ENCODE measurements around the gene DOP1B.
"Not testable (repeated sequence)": the region's sequence is repeated elsewhere in the genome, so short reads cannot be mapped to it uniquely, and the experiment has no call there.

Gene DOP1B, protein sequence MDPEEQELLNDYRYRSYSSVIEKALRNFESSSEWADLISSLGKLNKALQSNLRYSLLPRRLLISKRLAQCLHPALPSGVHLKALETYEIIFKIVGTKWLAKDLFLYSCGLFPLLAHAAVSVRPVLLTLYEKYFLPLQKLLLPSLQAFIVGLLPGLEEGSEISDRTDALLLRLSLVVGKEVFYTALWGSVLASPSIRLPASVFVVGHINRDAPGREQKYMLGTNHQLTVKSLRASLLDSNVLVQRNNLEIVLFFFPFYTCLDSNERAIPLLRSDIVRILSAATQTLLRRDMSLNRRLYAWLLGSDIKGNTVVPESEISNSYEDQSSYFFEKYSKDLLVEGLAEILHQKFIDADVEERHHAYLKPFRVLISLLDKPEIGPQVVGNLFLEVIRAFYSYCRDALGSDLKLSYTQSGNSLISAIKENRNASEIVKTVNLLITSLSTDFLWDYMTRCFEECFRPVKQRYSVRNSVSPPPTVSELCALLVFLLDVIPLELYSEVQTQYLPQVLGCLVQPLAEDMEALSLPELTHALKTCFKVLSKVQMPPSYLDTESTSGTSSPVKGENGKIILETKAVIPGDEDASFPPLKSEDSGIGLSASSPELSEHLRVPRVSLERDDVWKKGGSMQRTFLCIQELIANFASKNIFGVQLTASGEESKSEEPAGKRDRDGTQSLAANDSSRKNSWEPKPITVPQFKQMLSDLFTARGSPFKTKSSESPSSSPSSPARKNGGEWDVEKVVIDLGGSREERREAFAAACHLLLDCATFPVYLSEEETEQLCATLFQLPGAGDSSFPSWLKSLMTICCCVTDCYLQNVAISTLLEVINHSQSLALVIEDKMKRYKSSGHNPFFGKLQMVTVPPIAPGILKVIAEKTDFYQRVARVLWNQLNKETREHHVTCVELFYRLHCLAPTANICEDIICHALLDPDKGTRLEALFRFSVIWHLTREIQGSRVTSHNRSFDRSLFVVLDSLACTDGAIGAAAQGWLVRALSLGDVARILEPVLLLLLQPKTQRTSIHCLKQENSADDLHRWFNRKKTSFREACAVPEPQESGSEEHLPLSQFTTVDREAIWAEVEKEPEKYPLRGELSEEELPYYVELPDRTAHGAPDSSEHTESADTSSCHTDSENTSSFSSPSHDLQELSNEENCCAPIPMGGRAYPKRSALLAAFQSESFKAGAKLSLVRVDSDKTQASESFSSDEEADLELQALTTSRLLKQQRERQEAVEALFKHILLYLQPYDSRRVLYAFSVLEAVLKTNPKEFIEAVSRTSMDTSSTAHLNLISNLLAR (N-terminal part only)

DNA sequence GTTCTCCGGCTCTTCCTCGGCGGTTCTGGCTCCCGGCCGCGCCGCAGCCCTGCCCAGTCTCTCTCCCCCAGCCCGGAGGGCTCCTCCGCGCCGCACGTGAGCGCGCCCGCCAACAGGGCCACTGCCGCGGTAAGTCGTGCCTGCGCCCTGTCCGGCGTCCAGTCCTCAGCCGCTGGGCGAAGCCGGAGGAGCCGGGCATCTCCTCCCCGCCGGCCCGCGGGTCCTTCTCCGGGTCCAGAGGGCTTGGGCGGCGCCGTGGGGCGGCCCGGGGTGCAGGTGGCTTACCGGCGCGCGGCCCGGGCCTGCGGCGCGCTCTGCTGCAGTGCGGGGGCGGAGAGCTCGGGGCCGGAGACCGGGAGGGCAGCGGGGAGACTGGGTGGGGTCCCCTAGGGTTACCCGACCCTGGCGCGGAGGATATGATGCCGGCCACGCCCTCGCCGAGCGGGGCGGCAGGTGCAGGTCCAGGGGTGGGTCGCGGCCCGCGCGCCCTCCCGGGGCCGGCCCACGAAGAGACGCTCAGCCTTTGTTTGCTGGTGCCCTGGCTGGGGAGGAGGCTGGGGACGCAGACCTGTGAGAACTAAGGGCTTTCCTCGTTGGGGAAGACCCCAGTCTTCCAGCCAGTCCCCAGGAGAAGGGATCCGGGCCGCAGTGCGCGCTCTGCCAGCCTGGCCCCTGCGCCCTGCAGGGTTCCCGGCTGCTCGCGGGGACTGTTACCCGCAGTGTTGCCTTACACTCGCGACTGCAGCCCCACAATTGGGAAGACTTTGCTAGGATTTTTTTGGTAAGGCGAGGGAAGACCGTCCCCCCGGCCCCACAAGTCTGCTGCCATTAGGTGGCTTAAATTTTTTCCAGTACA, at the start of gene DOP1B:
Gene DOP1B (plus strand): TSS at position 10 of the 856 bp plus-strand sequence. CDS start 7,910 bp downstream, outside the sequence.
- DNase-seq (ENCODE audit: low spot score): peak; percentile 50

DNA sequence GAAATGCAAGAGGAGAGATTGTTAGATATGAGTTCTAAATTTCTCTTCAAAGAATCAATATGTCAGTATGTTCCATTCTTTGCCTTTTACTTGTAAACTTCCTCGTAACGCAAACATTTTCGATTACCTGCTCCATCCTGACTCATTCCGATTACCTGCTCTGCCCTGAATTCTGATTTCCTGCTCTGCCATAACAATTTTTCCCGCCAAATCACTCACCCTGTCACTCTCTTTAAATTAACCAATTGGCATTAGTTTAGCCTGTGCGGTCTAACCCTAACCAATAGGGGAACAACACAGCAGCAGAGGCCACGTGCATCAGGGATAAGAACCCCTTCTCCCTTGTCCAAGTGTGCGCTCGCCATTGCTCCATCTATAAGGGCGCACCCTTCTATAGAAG, 46.8 kb upstream of the DOP1B start:
- no peak for DNase-seq (ENCODE audit: low spot score)

DNA sequence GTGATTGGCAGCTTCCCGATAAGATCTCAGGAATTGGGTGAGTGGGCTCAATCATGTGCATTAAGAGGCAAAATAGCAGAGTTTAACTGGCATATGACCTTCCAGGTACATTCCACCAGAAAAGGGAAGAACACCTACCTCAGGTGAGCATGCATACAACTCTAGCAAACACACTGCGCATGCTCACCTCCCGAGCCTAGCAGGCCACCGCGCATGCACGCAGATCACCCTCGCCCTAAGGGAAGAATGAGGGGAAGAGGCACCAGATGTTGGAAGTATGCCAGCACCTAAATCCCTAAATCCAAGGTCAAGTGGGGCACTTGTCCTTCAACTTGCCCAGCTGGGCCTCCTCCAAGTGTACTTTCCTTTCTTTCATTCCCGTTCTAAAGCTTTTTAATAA, 45.4 kb upstream of the DOP1B start:
- DNase-seq (ENCODE audit: low spot score): no peak

DNA sequence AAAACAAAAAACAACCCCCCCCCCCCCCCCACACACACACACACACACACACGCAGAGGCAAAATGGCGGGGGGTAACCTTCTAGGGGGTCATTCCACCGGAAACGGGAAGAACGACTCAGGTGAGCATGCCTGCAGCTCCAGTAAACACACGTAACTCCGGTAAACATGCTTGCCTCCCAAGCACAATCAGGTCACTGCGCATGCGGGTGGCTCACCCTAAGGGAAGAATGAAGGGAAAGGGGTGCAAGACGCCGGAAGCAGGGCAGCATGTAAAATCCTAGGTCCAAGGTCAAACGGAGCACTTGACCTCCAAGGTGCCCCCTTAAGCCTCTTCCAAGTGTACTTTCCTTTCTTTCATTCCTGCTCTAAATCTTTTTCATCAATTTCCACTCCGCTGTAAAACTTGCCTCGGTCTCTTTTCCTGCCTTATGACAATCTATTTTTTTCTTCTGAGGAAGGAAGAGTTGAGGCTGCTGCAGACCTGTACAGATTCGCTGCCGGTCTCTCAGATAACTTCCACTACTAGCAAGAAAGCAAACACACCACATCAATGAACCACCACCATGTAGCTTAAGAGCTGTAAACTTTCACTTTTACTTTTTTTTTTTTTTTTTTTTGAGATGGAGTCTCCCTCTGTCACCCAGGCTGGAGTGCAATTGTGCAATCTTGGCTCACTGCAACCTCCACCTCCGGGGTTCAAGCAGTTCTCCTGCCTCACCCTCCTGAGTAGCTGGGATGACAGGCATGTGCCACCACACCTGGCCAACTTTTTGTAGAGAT, 42.8 kb upstream of the DOP1B start:
- DNase-seq (ENCODE audit: low spot score): peak; percentile 82

DNA sequence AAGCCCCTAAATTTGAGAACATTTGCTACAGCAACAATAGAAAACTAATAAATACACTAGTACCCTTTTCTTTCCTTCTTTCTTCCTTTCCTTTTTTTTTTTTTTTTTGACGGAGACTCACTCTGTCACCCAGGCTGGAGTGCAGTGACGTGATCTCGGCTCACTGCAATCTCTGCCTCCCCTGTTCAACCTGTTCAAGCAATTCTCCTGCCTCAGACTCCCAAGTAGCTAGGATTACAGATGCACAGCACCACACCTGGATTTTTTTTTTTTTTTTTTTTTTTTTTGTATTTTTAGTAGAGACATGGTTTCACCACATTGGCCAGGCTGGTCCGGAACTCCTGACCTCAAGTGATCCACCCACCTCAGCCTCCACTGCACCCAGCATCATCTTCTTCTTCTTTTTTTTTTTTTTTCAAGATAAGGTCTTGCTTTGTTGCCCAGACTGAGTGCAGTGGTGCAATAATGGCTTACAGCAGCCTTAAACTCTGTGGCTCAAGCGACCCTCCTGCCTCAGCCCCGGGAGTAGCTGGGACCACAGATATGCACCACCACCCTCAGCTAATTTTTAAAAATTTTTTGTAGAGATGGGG, 41.4 kb upstream of the DOP1B start:
- DNase-seq (ENCODE audit: low spot score): no peak

DNA sequence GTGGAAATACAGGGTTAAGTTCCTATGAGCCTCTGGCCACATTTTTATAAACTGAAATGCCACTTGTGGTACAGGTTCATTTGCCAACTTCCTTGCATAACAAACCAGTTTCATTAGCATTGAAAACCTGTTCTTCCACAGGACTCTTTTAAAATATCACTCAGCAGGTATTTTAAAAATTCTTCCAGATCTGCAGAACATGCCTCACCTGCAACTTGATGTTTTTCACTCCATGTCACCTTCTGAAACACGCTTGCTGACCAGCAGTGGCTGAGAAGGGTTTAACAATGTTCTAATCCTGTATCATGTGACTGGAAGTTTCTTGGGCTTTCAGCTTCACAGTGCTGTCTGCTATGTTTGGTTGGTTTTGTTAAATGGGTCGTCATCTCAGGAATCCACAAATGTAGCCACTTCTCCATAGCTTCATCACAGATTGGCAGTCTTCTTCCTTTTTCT, 39.3 kb upstream of the DOP1B start:
- DNase-seq (ENCODE audit: low spot score): no peak

DNA sequence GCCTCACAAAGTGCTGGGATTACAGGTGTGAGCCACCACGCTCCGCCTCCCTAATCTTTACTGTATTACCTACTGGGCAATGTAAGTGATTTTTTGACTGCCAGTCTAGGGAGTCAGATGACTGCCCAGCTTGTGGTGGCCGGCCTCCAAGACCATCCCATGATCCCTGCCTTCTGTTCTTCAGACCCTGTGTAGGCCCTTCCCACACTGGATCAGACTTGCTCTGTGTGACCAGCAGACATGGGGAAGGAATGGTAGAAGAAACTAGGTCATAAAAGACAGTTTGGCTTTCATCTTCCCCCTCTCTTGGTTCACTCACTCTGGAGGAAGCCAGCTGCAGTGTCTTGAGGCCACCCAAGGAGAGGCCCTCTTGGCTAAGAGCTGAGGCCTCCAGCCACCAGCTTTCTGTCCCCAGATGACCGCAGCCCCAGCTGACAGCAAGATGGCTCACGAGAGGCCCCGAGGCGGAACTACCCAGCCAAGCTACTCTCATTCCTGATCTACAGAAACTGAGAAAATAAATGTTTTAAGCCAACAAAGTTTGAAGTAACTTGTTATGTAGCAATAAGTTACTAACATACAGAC, 36.2 kb upstream of the DOP1B start:
- no peak for DNase-seq (ENCODE audit: low spot score)

DNA sequence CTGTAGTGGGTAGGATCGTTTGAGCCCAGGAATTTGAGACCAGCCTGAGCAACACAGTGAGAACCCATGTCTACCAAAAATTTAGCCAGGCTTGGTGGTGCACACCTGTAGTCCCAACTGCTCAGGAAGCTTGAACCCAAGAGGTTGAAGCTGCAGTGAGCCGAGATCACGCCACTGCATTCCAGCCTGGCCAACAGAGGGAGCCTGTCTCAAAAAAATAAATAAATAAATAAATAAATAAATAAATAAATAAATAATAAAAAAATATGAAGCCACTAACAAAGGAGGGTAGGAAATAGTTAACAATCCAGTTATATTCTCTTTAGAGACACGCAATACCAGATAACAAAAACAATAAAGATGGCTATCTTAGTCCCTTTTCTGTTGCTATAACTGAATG, 33.6 kb upstream of the DOP1B start:
- peak; percentile 30 for DNase-seq (ENCODE audit: low spot score)

DNA sequence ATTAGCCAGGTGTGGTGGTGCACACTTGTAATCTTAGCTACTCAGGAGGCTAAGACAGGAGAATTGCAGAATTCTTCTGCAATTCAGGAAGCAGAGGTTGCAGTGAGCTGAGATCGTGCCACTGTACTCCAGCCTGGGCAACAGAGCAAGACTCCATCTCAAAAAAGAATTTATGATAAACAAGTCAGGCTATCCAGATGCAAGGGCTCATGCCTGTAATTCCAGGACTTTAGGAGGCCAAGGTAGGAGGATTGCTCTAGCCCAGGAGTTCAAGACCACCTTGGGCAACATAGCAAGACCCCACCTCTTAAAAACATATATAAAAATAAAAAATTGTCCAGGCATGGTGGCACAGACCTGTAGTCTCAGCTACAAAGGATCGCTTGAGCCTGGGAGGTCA, 32.2 kb upstream of the DOP1B start:
- no peak for DNase-seq (ENCODE audit: low spot score)

DNA sequence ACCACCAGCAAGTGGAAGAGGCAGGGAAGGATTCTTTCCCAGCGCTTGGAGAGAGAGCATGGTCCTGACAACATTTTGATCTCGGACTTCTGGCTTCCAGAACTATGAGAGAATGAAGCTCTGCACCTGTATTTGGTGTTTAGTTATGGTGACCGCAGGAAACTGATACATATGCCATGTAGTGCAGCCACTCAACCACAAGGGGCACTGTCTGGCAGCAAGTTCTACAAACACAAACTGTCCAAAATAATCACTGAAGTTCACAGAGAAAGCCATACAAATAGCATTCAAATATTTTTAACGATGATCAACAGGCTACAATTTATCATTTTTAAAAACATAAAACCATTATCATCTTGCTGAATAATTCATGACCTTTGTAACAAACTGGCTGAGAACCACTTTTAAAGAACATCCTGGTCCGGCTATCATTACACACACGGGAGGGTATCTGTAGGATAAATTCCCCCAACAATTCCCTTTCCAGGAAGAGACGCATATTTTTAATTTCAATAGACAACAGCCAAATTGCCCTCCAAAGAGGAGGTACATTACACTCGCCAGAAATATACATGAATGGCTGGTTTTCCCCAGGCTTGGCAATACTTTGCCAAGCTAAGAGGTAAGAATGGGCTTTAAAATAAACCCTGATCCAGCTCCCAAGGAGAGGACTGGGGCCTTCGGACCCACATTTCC, 31.0 kb upstream of the DOP1B start:
- DNase-seq (ENCODE audit: low spot score): peak; percentile 62

DNA sequence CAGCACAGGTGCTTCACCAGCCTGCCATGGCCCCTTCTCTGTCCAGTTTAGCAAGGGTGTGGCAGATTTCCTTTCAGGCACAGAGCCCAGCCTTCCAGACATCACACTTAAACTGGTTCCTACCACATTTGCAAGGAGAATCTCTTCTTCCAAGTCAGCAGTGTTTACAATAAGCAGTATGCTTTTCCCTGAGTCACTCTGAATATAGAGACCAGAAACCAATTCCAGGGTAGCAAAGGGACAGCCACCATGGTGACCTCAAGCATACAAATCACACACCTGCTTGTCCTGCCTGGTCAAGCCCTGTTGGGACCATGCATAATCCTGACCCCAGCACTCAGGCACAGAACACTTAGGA, 30.4 kb upstream of the DOP1B start:
- no peak for DNase-seq (ENCODE audit: low spot score)

DNA sequence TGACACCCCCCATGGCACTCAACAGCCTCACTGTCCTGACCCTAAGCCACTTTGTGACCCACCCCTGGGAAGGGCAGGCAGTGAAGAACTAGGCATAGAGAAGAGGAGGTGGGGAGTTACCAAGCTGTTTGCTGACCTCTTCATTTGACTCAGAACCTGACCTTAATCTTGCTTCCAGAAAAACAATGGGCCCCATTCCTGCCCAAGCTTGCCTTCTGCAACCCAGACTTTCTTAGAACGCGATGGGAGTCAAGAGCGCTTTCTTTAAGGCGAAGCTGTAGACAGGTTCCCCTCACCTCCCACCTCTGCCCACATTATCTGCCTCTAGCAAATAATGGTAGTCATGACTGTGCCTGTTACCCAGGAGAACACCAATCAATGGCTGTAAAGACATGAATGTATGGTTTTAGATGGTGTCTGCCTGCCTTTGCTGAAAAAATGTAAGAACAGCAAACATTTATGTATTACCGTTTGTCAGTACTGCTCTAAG, 30.0 kb upstream of the DOP1B start:
- no peak for DNase-seq (ENCODE audit: low spot score)

DNA sequence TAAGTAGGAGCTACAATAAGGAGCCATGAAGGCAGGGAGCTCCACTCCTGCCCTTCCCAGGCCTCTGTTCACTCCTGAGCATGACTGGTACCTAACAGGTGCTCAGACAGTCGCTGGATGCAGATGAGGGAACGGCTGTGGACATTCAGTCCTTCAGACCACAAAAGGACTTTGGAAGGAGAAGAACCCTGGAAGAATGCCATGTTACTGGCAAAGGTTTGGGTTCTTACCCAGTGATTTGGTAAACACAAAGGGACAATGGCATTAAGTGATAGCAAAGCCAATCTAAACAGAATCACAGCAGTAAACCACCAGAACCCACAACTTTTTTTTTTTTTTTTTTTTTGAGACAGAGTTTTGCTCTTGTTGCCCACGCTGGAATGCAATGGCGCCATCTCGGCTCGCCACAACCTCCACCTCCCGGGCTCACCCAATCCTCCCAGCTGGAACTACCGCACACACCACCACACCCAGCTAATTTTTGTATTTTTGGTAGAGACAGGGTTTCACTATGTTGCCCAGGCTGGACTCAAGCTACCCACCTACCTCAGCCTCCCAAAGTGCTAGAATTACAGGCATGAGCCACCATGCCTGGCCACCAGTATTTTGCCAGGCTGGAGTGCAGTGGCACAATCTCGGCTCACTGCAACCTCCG, 29.2 kb upstream of the DOP1B start:
- DNase-seq (ENCODE audit: low spot score): no peak

DNA sequence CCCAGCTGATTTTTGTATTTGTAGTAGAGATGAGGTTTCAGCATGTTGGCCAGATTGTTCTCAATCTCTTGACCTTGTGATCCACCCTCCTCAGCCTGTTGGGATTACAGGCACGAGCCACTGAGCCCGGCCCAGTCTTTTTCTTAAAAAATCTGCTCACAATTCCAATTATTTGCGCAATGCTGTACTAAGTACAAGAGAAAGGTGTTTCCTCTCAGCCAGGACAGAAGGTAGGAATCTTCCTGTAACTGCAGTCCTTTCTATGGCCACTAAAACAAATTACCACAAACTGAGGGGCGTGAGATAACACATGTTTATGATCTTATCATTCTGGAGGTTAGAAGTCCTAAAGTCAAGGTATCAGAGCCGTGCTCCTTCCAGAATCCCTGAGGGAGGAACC, 28.6 kb upstream of the DOP1B start:
- DNase-seq (ENCODE audit: low spot score): no peak

DNA sequence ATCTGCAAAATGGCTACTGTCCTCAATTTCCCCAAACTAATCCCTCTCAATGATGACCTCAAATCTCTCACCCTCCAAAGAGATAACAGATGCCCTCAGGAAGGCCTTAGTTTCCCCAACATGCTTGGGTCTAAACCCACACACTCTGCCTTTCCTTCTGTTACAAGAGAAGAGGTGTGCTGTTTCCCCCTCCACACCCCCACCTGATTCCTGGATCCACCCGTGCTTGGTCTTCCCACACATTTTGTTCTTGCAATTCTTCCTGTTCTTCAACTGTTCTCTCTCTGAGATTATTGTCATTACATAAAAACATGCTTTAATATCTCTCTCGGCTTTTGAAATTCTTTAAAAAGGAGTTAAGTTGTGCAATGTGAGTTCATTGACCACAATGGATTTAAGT, 27.4 kb upstream of the DOP1B start:
- DNase-seq (ENCODE audit: low spot score): no peak

DNA sequence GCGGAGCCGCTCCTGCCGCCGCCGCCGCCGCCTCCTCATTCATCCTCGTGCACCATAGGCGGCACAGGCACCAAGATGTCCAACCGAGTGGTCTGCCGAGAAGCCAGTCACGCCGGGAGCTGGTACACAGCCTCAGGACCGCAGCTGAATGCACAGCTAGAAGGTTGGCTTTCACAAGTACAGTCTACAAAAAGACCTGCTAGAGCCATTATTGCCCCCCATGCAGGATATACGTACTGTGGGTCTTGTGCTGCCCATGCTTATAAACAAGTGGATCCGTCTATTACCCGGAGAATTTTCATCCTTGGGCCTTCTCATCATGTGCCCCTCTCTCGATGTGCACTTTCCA, 26.2 kb upstream of the DOP1B start:
- DNase-seq (ENCODE audit: low spot score): not testable (repeated sequence)

DNA sequence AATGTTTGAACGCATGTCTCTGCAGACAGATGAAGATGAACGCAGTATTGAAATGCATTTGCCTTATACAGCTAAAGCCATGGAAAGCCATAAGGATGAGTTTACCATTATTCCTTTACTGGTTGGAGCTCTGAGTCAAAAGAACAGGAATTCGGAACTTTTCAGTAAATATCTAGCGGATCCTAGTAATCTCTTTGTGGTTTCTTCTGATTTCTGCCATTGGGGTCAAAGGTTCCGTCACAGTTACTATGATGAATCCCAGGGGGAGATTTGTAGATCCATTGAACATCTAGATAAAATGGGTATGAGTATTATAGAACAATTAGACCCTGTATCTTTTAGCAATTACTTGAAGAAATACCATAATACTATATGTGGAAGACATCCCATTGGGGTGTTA, 25.8 kb upstream of the DOP1B start:
- not testable (repeated sequence) for DNase-seq (ENCODE audit: low spot score)

DNA sequence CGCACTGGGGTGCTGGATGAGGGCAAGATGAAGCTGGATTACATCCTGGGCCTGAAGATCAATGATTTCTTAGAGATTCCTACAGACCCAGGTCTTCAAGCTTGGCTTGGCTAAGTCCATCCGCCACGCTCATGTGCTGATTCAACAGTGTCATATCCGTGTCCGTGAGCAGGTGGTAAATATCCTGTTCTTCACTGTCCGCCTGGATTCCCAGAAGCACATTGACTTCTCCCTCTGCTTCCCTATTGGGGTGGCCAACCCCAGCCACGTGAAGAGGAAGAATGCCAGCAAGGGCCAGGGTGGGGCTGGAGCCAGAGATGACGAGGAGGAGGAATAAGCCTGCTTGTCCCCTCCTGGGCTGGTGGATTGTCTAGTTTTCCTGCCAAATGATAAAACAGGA, 23.9 kb upstream of the DOP1B start:
- DNase-seq (ENCODE audit: low spot score): no peak
